Neural progenitor cell (in vitro differentiated cells): ENCODE data around the gene DHRS9.

Experiments
- EZH2 ChIP-seq: fragments of 200-600 bp; sonication (generic); IDR thresholded peaks from 2 replicates; pipeline ENCODE4 v1.6.1; 2017; ENCODE audit warnings: antibody characterized with exemption, mild to moderate bottlenecking, moderate library complexity
- EZH2phosphoT487 ChIP-seq: fragments of 200-600 bp; sonication (generic); IDR thresholded peaks from 2 replicates; pipeline ENCODE4 v1.6.1; 2017; ENCODE audit warnings: antibody characterized with exemption
- TF ChIP-seq, protein P1 (sequence below): fragments of 200-600 bp; sonication (generic); IDR thresholded peaks from 2 replicates; pipeline ENCODE4 v1.5.1; 2017; ENCODE audit warnings: antibody characterized with exemption, mild to moderate bottlenecking

DNA sequence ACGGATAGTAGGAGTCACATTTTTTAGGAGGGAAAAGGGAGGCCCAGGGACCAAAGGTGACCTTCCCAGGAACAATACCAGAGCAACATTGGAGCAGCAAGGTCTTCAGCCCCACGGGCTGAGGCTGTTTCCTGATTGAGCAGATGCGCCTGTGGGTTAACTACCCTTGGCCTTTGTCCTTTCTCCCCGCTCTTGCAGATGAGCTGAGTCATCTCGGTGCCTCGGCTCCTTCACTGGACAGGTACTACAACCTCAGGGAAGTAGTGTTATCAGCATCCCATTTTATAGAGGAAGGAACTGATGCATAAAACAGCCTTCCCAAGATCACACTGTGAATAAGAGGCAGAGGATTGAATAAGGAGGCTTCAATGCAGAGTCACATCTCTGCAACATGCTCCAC is 43.5 kb downstream of the DHRS9 start:
- TF ChIP-seq, protein P1, sequence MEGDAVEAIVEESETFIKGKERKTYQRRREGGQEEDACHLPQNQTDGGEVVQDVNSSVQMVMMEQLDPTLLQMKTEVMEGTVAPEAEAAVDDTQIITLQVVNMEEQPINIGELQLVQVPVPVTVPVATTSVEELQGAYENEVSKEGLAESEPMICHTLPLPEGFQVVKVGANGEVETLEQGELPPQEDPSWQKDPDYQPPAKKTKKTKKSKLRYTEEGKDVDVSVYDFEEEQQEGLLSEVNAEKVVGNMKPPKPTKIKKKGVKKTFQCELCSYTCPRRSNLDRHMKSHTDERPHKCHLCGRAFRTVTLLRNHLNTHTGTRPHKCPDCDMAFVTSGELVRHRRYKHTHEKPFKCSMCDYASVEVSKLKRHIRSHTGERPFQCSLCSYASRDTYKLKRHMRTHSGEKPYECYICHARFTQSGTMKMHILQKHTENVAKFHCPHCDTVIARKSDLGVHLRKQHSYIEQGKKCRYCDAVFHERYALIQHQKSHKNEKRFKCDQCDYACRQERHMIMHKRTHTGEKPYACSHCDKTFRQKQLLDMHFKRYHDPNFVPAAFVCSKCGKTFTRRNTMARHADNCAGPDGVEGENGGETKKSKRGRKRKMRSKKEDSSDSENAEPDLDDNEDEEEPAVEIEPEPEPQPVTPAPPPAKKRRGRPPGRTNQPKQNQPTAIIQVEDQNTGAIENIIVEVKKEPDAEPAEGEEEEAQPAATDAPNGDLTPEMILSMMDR: no peak
- TF ChIP-seq EZH2 (no peak), EZH2phosphoT487 (no peak)
